Cardiac septum (tissue), 1 donor: ENCODE results near the gene PPP1R27. TPM values are rescaled to one million over a fixed set of nuclear protein-coding genes. Genes with fewer than 3 reads are reported as not detected.

Experiments used
- total RNA-seq: library from RNA; stranded (reverse); fragmentation: NEBNext Ultra II Directional; extraction: Animal tissue kit (Norgen Biotek cat#: 25700); gene quantifications from one replicate; pipeline ENCODE4 v1.2.1, GENCODE V29; 2021
- donor health status: DM: no; HTN: no; CAD: no.

PPP1R27 gene
- total RNA-seq, 1 donor from 2014 or later: 0.32 TPM

Other genes starting within 250 kb of the PPP1R27 start
- 107 TPM for gene NPLOC4, start 197.9 kb downstream of the PPP1R27 start, total RNA-seq
- gene TSPAN10, start 197.9 kb downstream of the PPP1R27 start, total RNA-seq: 0.30 TPM
- gene PDE6G, start 178.5 kb downstream of the PPP1R27 start, total RNA-seq: not detected
- gene OXLD1, start 168.4 kb downstream of the PPP1R27 start, total RNA-seq: 17.9 TPM
- 8.2 TPM for gene CCDC137, start 168.3 kb downstream of the PPP1R27 start, total RNA-seq
- gene ARL16, start 151.3 kb downstream of the PPP1R27 start, total RNA-seq: 19.1 TPM
- 56.2 TPM for gene HGS, start 151.0 kb downstream of the PPP1R27 start, total RNA-seq
- gene MRPL12, start 131.7 kb downstream of the PPP1R27 start, total RNA-seq: 117 TPM
- gene SLC25A10, start 122.8 kb downstream of the PPP1R27 start, total RNA-seq: 6.3 TPM
- gene GCGR, start 30.9 kb downstream of the PPP1R27 start, total RNA-seq: not detected
- 102 TPM for gene MCRIP1, start 1.8 kb downstream of the PPP1R27 start, total RNA-seq
- gene P4HB, start 25.5 kb upstream of the PPP1R27 start, total RNA-seq: 371 TPM
- gene ARHGDIA, start 36.3 kb upstream of the PPP1R27 start, total RNA-seq: 158 TPM
- gene ALYREF, start 56.5 kb upstream of the PPP1R27 start, total RNA-seq: 40.1 TPM
- 131 TPM for gene ANAPC11, start 56.7 kb upstream of the PPP1R27 start, total RNA-seq
- 0.51 TPM for gene NPB, start 67.2 kb upstream of the PPP1R27 start, total RNA-seq
- 47.1 TPM for gene PCYT2, start 76.3 kb upstream of the PPP1R27 start, total RNA-seq
- 8.3 TPM for gene SIRT7, start 83.1 kb upstream of the PPP1R27 start, total RNA-seq
- gene MAFG, start 92.7 kb upstream of the PPP1R27 start, total RNA-seq: 24.4 TPM
- 7.8 TPM for gene PYCR1, start 102.2 kb upstream of the PPP1R27 start, total RNA-seq
- gene MYADML2, start 112.2 kb upstream of the PPP1R27 start, total RNA-seq: 4.4 TPM
- gene NOTUM, start 126.1 kb upstream of the PPP1R27 start, total RNA-seq: 0.38 TPM
- 25.5 TPM for gene ASPSCR1, start 142.6 kb upstream of the PPP1R27 start, total RNA-seq
- 22.8 TPM for gene CENPX, start 187.8 kb upstream of the PPP1R27 start, total RNA-seq
- 3.3 TPM for gene LRRC45, start 188.3 kb upstream of the PPP1R27 start, total RNA-seq
- gene RAC3, start 196.6 kb upstream of the PPP1R27 start, total RNA-seq: 0.65 TPM
- gene DCXR, start 202.6 kb upstream of the PPP1R27 start, total RNA-seq: 144 TPM
- gene RFNG, start 216.8 kb upstream of the PPP1R27 start, total RNA-seq: 21.0 TPM
- 67.4 TPM for gene GPS1, start 216.8 kb upstream of the PPP1R27 start, total RNA-seq
- 47.6 TPM for gene DUS1L, start 230.8 kb upstream of the PPP1R27 start, total RNA-seq